ENCODE data around the gene C16orf89. TPM values are rescaled to one million over a fixed set of nuclear protein-coding genes. Genes with fewer than 3 reads are reported as not detected.
"Not testable (repeated sequence)": the region's sequence is repeated elsewhere in the genome, so short reads cannot be mapped to it uniquely, and the experiment has no call there.

Gene C16orf89
- total RNA-seq, 4 donors from 2014 or later = 0.38 to 4.8 (median 2.4) TPM

GRCh38 chr16:5098221-5099159 lies 32.7 kb upstream of the C16orf89 start:
- Histone ChIP-seq H3K4me1 (peaks cover 2 to 19% (median 3%) of the 10 kb centered on the region in 3 donors), H3K27ac (peak overlapping the region; percentile 73 to 90 (median 88)), H3K4me3 (peak overlapping the region; percentile 38 to 86 (median 80))
- H3K27me3 ChIP-seq; H3K9me3 ChIP-seq; intact Hi-C loops (cut with DNase I); H3K36me3 ChIP-seq; DNase-seq: not testable (repeated sequence)
- peak in 1 of 4 donors; percentile 23 for TF ChIP-seq POLR2A (IDR thresholded peaks at IDR 0.05)
- WGBS, 2 donors = 2 to 3% methylated on average over 7 to 19 of the region's 67 CpGs

- H3K36me3 ChIP-seq; intact Hi-C loops (cut with DNase I); H3K27me3 ChIP-seq; H3K9me3 ChIP-seq: not testable (repeated sequence)
- Histone ChIP-seq H3K27ac (peak within 1 kb of the TSS; percentile 85 to 90 (median 88)), H3K4me1 (peaks cover 2 to 19% (median 3%) of the 10 kb centered on the region in 3 donors), H3K4me3 (peak within 1 kb of the TSS; percentile 79 to 86 (median 81))
- DNase-seq = peak; percentile 96
- WGBS, 2 donors = 0% methylated on average over 6 of the region's 67 CpGs
- peak in 1 of 4 donors; percentile 35 for TF ChIP-seq POLR2A (IDR thresholded peaks at IDR 0.05)
Measured at GRCh38 chr16:5097470-5098220, 31.9 kb upstream of the C16orf89 start, which contains the start of gene EEF2KMT. TSS of gene EEF2KMT (minus strand) at chr16:5097795. CDS start at chr16:5097739, 56 bp downstream.

GRCh38 chr16:5097061-5097469 lies 31.3 kb upstream of the C16orf89 start:
- WGBS, 2 donors = 0% methylated on average over 1 to 12 of the region's 23 CpGs
- H3K27me3 ChIP-seq; DNase-seq; intact Hi-C loops (cut with DNase I); H3K36me3 ChIP-seq; H3K9me3 ChIP-seq: not testable (repeated sequence)
- peak overlapping the region; percentile 79 to 86 (median 81) for H3K4me3 ChIP-seq
- peak overlapping the region; percentile 85 to 89 (median 87) for H3K27ac ChIP-seq
- peaks cover 2 to 24% (median 3%) of the 10 kb centered on the region in 3 donors for H3K4me1 ChIP-seq

- intact Hi-C loops (cut with DNase I); DNase-seq; H3K27me3 ChIP-seq; H3K9me3 ChIP-seq; H3K36me3 ChIP-seq: not testable (repeated sequence)
- Histone ChIP-seq H3K4me1 (peaks cover 2 to 28% (median 3%) of the 10 kb centered on the region in 3 donors), H3K27ac (peak overlapping the region in 2 of 4 donors; percentile 87), H3K4me3 (peak overlapping the region; percentile 79 to 86 (median 81))
- WGBS, 2 donors = 20 to 25% methylated on average over 6 to 7 of the region's 7 CpGs
Measured at GRCh38 chr16:5096437-5097060, 30.8 kb upstream of the C16orf89 start.

GRCh38 chr16:5095145-5095830 lies 29.5 kb upstream of the C16orf89 start:
- DNase-seq; H3K27me3 ChIP-seq; intact Hi-C loops (cut with DNase I); H3K4me3 ChIP-seq; H3K36me3 ChIP-seq; H3K27ac ChIP-seq; H3K9me3 ChIP-seq: not testable (repeated sequence)
- H3K4me1 ChIP-seq = peaks cover 2 to 28% (median 3%) of the 10 kb centered on the region in 3 donors
- WGBS, 2 donors = 64 to 68% methylated on average over 6 to 9 of the region's 11 CpGs

- peaks cover 0 to 19% (median 5%) of the 10 kb centered on the region in 3 donors for H3K36me3 ChIP-seq
- DNase-seq; H3K4me3 ChIP-seq; H3K27me3 ChIP-seq; H3K9me3 ChIP-seq; H3K27ac ChIP-seq; intact Hi-C loops (cut with DNase I): not testable (repeated sequence)
- H3K4me1 ChIP-seq = peaks cover under 1 to 23% (median 3%) of the 10 kb centered on the region in 3 donors
- 79 to 100% methylated on average over 1 to 2 of the region's 11 CpGs for WGBS, 2 donors
Measured at GRCh38 chr16:5093746-5094145, 28.0 kb upstream of the C16orf89 start.

- H3K27ac ChIP-seq; H3K4me3 ChIP-seq; H3K9me3 ChIP-seq; DNase-seq; intact Hi-C loops (cut with DNase I); H3K27me3 ChIP-seq: not testable (repeated sequence)
- WGBS, 2 donors = 68 to 96% methylated on average over 4 to 5 of the region's 9 CpGs
- Histone ChIP-seq H3K36me3 (peaks cover 0 to 26% (median 5%) of the 10 kb centered on the region in 3 donors), H3K4me1 (peaks cover 0 to 20% (median 3%) of the 10 kb centered on the region in 3 donors)
Measured at GRCh38 chr16:5093081-5093480, 27.3 kb upstream of the C16orf89 start.

- H3K9me3 ChIP-seq; H3K4me1 ChIP-seq; intact Hi-C loops (cut with DNase I); H3K27me3 ChIP-seq; H3K4me3 ChIP-seq; H3K27ac ChIP-seq; DNase-seq: not testable (repeated sequence)
- WGBS, 2 donors = 88 to 91% methylated on average over 7 to 8 of the region's 9 CpGs
- peaks cover 0 to 45% (median 5%) of the 10 kb centered on the region in 3 donors for H3K36me3 ChIP-seq
Measured at GRCh38 chr16:5090592-5090991, 24.8 kb upstream of the C16orf89 start.

- DNase-seq, H3K27ac ChIP-seq: not testable (repeated sequence)
Measured at GRCh38 chr16:5089911-5090555, 24.3 kb upstream of the C16orf89 start.

GRCh38 chr16:5088936-5089335 lies 23.2 kb upstream of the C16orf89 start:
- peaks cover 0 to 59% (median 5%) of the 10 kb centered on the region in 3 donors for H3K36me3 ChIP-seq
- DNase-seq; H3K9me3 ChIP-seq; H3K4me3 ChIP-seq; intact Hi-C loops (cut with DNase I); H3K4me1 ChIP-seq; H3K27me3 ChIP-seq; H3K27ac ChIP-seq: not testable (repeated sequence)
- 79 to 84% methylated on average over 2 to 5 of the region's 17 CpGs for WGBS, 2 donors

More at GRCh38 chr16:5089911-5090555, 24.3 kb upstream of the C16orf89 start:
- H3K4me1 ChIP-seq; H3K27me3 ChIP-seq; H3K4me3 ChIP-seq; intact Hi-C loops (cut with DNase I); H3K9me3 ChIP-seq: not testable (repeated sequence)
- H3K36me3 ChIP-seq = peaks cover 0 to 50% (median 5%) of the 10 kb centered on the region in 3 donors
- WGBS, 2 donors = 86% methylated on average over 14 of the region's 26 CpGs; no CpG with 5 or more reads in 1 of the 2 donors

GRCh38 chr16:5088086-5088790 lies 22.5 kb upstream of the C16orf89 start:
- H3K4me1 ChIP-seq; DNase-seq; H3K27me3 ChIP-seq; intact Hi-C loops (cut with DNase I); H3K9me3 ChIP-seq; H3K27ac ChIP-seq; H3K4me3 ChIP-seq: not testable (repeated sequence)
- H3K36me3 ChIP-seq = peaks cover 0 to 66% (median 5%) of the 10 kb centered on the region in 3 donors
- WGBS, 2 donors = 66 to 87% methylated on average over 12 of the region's 18 CpGs
